ENCODE measurements around the gene NSG1. TPM values are rescaled to one million over a fixed set of nuclear protein-coding genes. Genes with fewer than 3 reads are reported as not detected.
A peak's percentile ranks its signal among the peaks of the same experiment; 100 is the strongest.

Gene NSG1
- total and polyA plus RNA-seq, 2 of the 13 experiments (the other 11 are each of a cell fraction or from before 2014, with no cell fraction given): not detected

GRCh38 chr4:4364486-4365208, 22.3 kb upstream of the NSG1 start:
- TF ChIP-seq ETV5 (CRISPR knock-in tag; IDR thresholded peaks at IDR 0.05; ENCODE audit: borderline replicate concordance) (no peak), ZNF549 (CRISPR knock-in tag; IDR thresholded peaks at IDR 0.05) (no peak), NFATC3 (CRISPR knock-in tag; IDR thresholded peaks at IDR 0.05) (no peak)
- no peak overlapping the region for H3K27ac ChIP-seq (ENCODE audit: extremely low read length, insufficient read depth, low read length)
- no peak overlapping the region for H2AFZ ChIP-seq (ENCODE audit: low read length)
- no peaks in the 10 kb centered on the region for H3K9me3 ChIP-seq (ENCODE audit: low read length)
- no peak for ATAC-seq
- H3K27me3 ChIP-seq (ENCODE audit: control insufficient read depth in 1 of 2, insufficient read depth in 2 of 2, low read length in 2 of 2): peaks cover 0 to 23% of the 10 kb centered on the region in 2 experiments; a peak in 2 of 5 replicates
- no peaks in the 10 kb centered on the region for H3K36me3 ChIP-seq (replicated peaks in 1 of 2; ENCODE audit: control insufficient read depth in 1 of 2, insufficient read depth in 2 of 2, low read length in 2 of 2)
- H3K79me2 ChIP-seq (ENCODE audit: insufficient read depth, low read length): no peaks in the 10 kb centered on the region
- intact Hi-C loops (cut with micrococcal nuclease; ENCODE audit: unreplicated experiment) (no loop called here), in situ Hi-C loops (cut with HindIII; ENCODE audit: extremely low pct_ligation_motif_present, low pct_unique_long_range_greater_than_20kb) (no loop called here)
- ChIA-PET POLR2A (no interaction called here), CTCF (ENCODE audit: low intra/inter-chr PET ratio, low total read pairs) (no interaction called here)
- H3K4me2 ChIP-seq (ENCODE audit: low read depth, low read length): no peak overlapping the region
- H3K4me1 ChIP-seq (ENCODE audit: insufficient read depth, low read length): no peaks in the 10 kb centered on the region
- no peaks in the 10 kb centered on the region for H4K20me1 ChIP-seq (ENCODE audit: insufficient read depth, low read length)
- no peak for DNase-seq (ENCODE audit: low spot score)
- H3K9ac ChIP-seq (ENCODE audit: insufficient read depth, low read depth, low read length): no peak overlapping the region
- no peak overlapping the region for H3K4me3 ChIP-seq (replicated peaks in 1 of 3; ENCODE audit: insufficient read depth in 1 of 3, low read depth in 2 of 3, low read length in 3 of 3)
- FAIRE-seq: no peak
- no TSS peak for BruUV-seq (replicated peaks)
- 28% methylated on average over 9 of the region's 9 CpGs for WGBS (ENCODE audit: low lambda C conversion rate)

- DNase-seq (ENCODE audit: low spot score): no peak
- H2AFZ ChIP-seq (ENCODE audit: low read length): no peak overlapping the region
- no peak for ATAC-seq
- ChIA-PET CTCF (ENCODE audit: low intra/inter-chr PET ratio, low total read pairs) (no interaction called here), POLR2A (no interaction called here)
- FAIRE-seq: no peak
- H4K20me1 ChIP-seq (ENCODE audit: insufficient read depth, low read length): no peaks in the 10 kb centered on the region
- in situ Hi-C loops (cut with HindIII; ENCODE audit: extremely low pct_ligation_motif_present, low pct_unique_long_range_greater_than_20kb) (no loop called here), intact Hi-C loops (cut with micrococcal nuclease; ENCODE audit: unreplicated experiment) (no loop called here)
- no peak overlapping the region for H3K27ac ChIP-seq (ENCODE audit: extremely low read length, insufficient read depth, low read length)
- TF ChIP-seq CREB1 (IDR thresholded peaks at IDR 0.05) (peak; percentile 93), CREB1 (CRISPR knock-in tag; IDR thresholded peaks at IDR 0.05) (no peak), SNAI1 (CRISPR knock-in tag; IDR thresholded peaks at IDR 0.05; ENCODE audit: borderline replicate concordance) (no peak), ATF7 (IDR thresholded peaks at IDR 0.05) (peak; percentile 97), ATF7 (CRISPR knock-in tag; IDR thresholded peaks at IDR 0.05) (no peak), ONECUT2 (CRISPR knock-in tag; IDR thresholded peaks at IDR 0.05) (no peak), E2F5 (CRISPR knock-in tag; conservative IDR thresholded peaks at IDR 0.05) (no peak)
- no peak overlapping the region for H3K9ac ChIP-seq (ENCODE audit: insufficient read depth, low read depth, low read length)
- no peaks in the 10 kb centered on the region for H3K79me2 ChIP-seq (ENCODE audit: insufficient read depth, low read length)
- WGBS (ENCODE audit: low lambda C conversion rate): 10% methylated on average over 9 of the region's 11 CpGs
- BruUV-seq (replicated peaks): no TSS peak
- no peaks in the 10 kb centered on the region for H3K9me3 ChIP-seq (ENCODE audit: low read length)
- no peaks in the 10 kb centered on the region for H3K36me3 ChIP-seq (replicated peaks in 1 of 2; ENCODE audit: control insufficient read depth in 1 of 2, insufficient read depth in 2 of 2, low read length in 2 of 2)
- no peak overlapping the region for H3K4me3 ChIP-seq (replicated peaks in 1 of 3; ENCODE audit: insufficient read depth in 1 of 3, low read depth in 2 of 3, low read length in 3 of 3)
- H3K27me3 ChIP-seq (ENCODE audit: control insufficient read depth in 1 of 2, insufficient read depth in 2 of 2, low read length in 2 of 2): peaks cover 0 to 27% of the 10 kb centered on the region in 2 experiments; a peak in 2 of 5 replicates
- no peaks in the 10 kb centered on the region for H3K4me1 ChIP-seq (ENCODE audit: insufficient read depth, low read length)
- H3K4me2 ChIP-seq (ENCODE audit: low read depth, low read length): no peak overlapping the region
Measured at GRCh38 chr4:4368809-4369580, 17.9 kb upstream of the NSG1 start.

All from HepG2 (cell line).